Skin of body (tissue), 2 donors: ENCODE data around the gene HAUS5. TPM values are rescaled to one million over a fixed set of nuclear protein-coding genes. Genes with fewer than 3 reads are reported as not detected.
"Not testable (repeated sequence)": the region's sequence is repeated elsewhere in the genome, so short reads cannot be mapped to it uniquely, and the experiment has no call there.

Experiments used
- DNase-seq: peaks from one replicate; lab custom pipeline; 2025; lab: John Stamatoyannopoulos, UW
- total RNA-seq: library from RNA; depleted of rRNA; stranded (reverse); fragments of >200 nt; gene quantifications from one replicate; pipeline ENCODE4 v1.2.3, GENCODE V29; 2014

HAUS5 gene, protein sequence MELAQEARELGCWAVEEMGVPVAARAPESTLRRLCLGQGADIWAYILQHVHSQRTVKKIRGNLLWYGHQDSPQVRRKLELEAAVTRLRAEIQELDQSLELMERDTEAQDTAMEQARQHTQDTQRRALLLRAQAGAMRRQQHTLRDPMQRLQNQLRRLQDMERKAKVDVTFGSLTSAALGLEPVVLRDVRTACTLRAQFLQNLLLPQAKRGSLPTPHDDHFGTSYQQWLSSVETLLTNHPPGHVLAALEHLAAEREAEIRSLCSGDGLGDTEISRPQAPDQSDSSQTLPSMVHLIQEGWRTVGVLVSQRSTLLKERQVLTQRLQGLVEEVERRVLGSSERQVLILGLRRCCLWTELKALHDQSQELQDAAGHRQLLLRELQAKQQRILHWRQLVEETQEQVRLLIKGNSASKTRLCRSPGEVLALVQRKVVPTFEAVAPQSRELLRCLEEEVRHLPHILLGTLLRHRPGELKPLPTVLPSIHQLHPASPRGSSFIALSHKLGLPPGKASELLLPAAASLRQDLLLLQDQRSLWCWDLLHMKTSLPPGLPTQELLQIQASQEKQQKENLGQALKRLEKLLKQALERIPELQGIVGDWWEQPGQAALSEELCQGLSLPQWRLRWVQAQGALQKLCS
- total RNA-seq: 6.9 TPM

- DNase-seq: peak; percentile 82
These were observed at the start of gene HAUS5 for GRCh38 chr19:35612559-35613321. HAUS5 (plus strand) TSS chr19:35612735; CDS start chr19:35612795, 60 bp downstream.

DNA sequence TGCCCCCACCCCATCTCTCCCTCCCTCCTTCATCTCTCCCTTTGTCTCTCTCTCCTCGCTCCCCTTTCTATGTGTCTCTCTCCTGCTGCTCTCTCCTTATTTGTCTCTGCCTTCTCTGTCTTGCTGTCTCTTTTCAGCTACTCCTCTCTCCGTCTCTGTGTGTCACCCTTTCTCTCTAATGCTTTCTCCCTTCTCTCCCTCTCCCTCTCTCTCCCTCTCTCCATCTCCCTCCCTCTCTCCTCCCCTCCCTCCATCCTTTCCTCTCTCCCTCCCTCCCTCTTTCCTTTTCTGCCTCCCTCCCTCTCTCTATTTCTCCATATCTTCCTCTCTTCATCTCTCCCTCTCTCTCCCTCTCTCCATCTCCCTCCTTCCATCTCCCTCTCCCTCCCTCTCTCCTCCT is 49.8 kb upstream of the HAUS5 start:
- no peak for DNase-seq

DNA sequence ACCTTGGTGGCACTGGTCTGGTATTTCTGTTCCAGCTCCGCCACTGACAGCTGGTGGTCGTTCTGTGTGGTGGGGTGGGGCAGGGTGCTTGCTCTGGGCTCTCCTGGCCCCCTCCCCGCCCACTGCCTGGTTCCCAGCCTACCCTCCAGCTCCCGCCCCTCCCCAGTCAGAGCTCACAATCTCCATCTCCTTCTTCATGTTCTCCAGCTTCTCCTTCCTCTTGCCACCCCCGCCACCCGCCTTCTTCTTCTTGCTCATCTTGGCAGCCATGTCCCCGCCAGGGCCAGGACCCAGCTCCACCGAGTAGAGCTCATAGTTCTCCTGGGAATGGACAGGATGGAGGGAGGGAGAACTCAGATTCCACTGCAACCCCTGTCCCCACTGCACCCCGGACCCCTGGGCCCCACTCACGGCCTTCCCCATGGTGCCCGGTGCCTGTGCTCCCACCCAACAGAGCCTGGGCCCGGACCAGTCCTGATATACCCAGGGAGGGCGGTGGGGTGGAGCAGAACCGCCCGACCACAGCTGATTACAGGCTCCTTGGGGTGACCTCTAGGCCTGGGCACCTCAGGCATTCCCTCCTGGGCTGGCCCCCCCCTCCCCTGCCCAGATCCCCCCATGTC is 49.2 kb upstream of the HAUS5 start, which contains the start of gene ATP4A:
ATP4A (minus strand) TSS at position 452 of the 623 bp plus-strand sequence; CDS start at position 423, 29 bp downstream.
- no peak for DNase-seq

GRCh38 chr19:35565016-35565856 is 47.3 kb upstream of the HAUS5 start:
- DNase-seq: no peak

DNA sequence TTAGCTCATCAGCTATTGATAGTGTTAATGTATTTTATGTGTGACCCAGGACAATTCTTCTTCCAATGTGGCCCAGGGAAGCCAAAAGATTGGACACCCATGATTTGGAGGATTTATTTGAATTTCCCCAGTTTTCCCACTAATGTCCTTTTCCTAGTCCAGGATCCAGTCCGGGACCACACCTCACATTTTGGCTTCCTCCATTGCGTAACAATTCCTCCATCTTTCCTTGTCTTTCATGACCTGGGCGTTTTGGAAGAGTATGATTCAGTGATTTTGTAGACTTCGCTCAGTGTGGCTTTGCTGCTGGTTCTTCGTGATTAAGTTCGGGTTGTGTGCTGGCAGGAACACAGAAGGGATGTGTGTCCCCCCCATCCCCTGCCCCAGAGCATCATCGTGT is 45.8 kb upstream of the HAUS5 start:
- no peak for DNase-seq

GRCh38 chr19:35569281-35569781 is 43.2 kb upstream of the HAUS5 start:
- no peak for DNase-seq

DNA sequence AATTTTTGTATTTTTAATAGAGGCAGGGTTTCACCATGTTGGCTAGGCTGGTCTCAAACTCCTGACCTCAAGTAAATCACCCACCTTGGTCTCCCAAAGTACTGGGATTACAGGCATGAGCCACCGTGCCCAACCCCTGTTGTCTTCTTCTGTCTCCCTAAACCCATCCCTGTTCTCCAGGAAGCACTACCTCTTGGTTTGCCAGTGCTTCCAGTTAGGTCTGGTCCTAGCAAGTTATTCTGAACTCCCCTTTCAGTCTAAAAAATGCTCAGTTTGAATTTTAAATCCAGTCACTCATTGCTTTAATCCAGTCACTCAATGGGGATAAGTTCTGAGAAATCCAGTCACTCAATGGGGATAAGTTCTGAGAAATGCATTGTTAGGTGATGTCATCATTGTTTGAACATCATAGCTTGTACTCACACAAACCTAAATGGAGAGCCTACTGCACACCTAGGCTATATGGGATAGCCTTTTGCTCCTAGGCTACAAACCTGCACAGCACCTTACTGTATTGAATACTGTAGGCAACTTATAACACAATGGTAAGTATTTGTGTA is 41.0 kb upstream of the HAUS5 start:
- DNase-seq: no peak

DNA sequence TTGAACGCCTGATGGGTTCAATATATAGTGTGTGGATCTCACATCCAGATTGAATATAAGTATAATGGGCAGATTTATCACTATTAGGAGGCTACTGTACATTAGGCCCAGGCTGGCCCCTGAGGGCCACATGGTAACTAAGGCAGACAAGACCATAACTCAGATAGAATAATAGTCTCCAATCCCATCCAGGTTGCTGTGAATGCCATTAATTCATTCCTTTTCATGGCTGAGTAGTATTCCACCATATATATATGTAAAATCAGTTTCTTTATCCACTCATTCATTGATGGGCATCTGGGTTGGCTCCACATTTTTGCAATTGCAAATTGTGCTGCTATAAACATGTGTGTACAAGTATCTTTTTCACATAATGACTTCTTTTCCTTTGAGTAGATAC is 34.6 kb upstream of the HAUS5 start:
- no peak for DNase-seq

DNA sequence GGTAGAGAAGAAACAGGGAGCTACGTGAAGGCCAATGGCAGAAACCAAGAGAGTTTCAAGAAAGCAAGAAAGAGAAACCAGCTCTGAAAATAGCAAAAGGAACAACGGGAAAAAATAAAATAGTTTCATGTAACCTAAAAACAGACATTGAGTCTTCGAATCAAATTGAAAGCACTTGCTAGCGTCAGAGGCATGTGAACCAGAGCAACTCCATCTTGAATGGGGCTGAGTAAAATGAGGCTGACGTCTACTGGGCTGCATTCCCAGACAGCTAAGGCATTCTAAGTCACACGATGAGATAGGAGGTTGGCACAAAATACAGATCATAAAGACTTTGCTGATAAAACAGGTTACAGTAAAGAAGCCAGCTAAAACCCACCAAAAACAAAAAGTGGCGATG is 33.8 kb upstream of the HAUS5 start:
- DNase-seq: no peak

DNA sequence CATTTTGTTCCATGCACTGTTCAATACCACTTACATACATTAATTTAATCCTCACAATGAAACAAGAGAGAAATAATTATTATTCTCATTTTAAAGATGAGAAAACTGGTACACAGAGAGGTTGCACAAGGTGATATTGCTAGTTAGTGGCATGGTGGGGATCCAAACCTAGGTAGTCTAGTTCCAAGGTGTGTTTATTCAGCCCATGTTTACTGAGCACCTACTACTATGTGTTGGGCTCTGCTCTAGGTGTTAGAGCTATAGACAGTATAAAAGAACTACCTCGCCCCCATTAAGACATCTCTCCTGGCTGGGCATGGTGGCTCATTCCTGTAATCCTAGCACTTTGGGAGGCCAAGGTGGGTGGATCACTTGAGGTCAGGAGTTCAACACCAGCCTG is 29.8 kb upstream of the HAUS5 start:
- DNase-seq: no peak

DNA sequence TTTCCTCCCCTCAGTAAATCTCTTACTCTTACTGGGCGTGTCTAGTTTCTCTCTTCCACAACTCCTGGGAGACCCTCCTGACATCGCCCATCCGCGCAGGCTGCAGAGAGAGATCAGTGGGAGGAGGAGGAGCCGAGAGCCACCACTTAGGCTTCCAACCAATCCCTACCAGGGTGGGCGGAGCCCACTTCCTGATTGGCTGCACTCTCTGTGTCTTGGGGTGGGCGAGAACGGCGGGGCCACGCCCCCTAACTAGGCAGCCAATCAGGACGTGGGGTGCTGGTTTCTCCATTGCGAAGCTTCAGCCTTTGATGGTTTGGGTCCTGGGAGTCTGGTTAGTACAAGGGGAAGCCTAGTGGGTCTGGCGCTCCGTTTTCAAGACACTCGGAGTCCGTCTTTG is 26.7 kb upstream of the HAUS5 start, which contains the start of gene PMIS2:
PMIS2 (plus strand) TSS at position 326 of the 400 bp plus-strand sequence. CDS start 87 bp downstream, outside the sequence.
- DNase-seq: no peak

GRCh38 chr19:35587321-35587720 is 25.2 kb upstream of the HAUS5 start:
- no peak for DNase-seq

GRCh38 chr19:35590875-35591274 is 21.7 kb upstream of the HAUS5 start:
- no peak for DNase-seq

DNA sequence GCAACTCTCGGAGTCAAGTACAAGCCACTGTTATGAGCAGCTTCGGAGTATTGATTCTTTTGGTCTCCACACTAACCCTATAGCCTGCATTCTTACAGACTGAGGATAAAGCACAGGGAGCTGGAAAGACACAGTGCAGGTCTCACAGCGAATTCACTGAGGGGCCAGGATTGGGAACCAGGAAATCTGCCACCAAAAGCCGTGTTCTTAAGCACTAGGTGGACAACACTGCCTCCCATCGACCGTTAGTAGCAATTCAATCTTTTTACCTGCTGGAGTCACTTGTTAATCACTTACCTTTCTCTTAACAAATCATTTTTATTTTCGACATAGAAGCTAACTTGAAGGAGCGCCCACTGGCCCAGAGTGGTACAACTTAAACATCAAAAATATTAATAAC is 20.3 kb upstream of the HAUS5 start:
- DNase-seq: no peak

- not testable (repeated sequence) for DNase-seq
These were observed 17.5 kb upstream of the HAUS5 start for GRCh38 chr19:35595026-35595425.

DNA sequence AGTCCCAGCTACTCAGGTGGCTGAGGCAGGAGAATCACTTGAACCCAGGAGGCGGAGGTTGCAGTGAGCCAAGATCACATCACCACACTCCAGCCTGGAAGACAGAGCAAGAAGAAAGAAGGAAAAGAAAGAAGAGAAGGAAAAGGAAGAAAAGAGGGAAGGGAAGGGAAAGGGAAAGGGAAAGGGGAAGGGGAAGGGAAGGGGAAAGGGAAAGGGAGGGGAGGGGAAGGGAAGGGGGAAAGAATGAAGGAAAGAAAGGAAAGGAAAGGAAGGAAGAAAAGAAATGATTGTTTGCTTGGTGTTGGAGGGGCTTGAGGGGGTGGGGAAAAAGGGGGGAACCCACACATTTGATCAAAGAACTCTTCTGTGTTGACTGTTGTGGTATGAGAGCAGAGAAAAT is 16.6 kb upstream of the HAUS5 start:
- no peak for DNase-seq

GRCh38 chr19:35596366-35596999 is 16.1 kb upstream of the HAUS5 start:
- no peak for DNase-seq

DNA sequence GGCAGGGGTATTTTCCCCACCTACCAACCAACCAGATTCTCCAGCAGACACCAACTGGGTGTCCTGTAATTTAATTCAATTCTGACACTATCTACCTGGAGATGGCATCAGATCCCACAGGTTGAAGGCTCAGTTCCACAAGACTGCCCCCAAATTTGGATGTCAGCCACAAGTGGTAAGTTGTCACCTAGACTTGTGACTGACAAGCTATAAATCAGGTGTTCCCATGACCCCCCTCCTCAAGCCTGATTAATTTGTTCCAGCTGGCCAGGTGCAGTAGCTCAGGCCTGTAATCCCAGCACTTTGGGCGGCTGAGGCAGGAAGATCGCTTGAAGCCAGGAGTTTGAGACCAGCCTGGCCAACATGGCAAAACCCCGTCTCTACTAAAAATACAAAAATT is 10.6 kb upstream of the HAUS5 start:
- DNase-seq: no peak

- not testable (repeated sequence) for DNase-seq
These were observed 8.1 kb upstream of the HAUS5 start for GRCh38 chr19:35604436-35604835.

- DNase-seq: not testable (repeated sequence)
These were observed 5.4 kb upstream of the HAUS5 start for GRCh38 chr19:35607170-35607569.
